Suppressor macrophage (primary cell): ENCODE measurements around the gene HLCS.

Experiments
- DNase-seq, 4 experiments: peaks; one replicate each; pipeline ENCODE4 v3.0.0-alpha.2; 2020 to 2022

Gene HLCS

GRCh38 chr21:36766511-36766910 is 200.0 kb downstream of the HLCS start:
- no peak for DNase-seq

GRCh38 chr21:36765229-36765628 is 201.2 kb downstream of the HLCS start:
- DNase-seq, result no peak

GRCh38 chr21:36763305-36763704 is 203.2 kb downstream of the HLCS start:
- DNase-seq, result no peak

GRCh38 chr21:36762642-36763041 is 203.8 kb downstream of the HLCS start:
- DNase-seq, result no peak

- no peak for DNase-seq
Measured at GRCh38 chr21:36761685-36762084, 204.8 kb downstream of the HLCS start.

GRCh38 chr21:36759348-36760083 is 207.0 kb downstream of the HLCS start:
- no peak for DNase-seq

GRCh38 chr21:36757196-36757595 is 209.3 kb downstream of the HLCS start:
- no peak for DNase-seq

- DNase-seq, result peak in 1 of 4 experiments; percentile 36
Measured at GRCh38 chr21:36756527-36756926, 209.9 kb downstream of the HLCS start.

- DNase-seq, result no peak
Measured at GRCh38 chr21:36754241-36754898, 212.1 kb downstream of the HLCS start.

GRCh38 chr21:36753556-36753955 is 212.9 kb downstream of the HLCS start:
- DNase-seq, result no peak

- DNase-seq, result no peak
Measured at GRCh38 chr21:36751383-36751782, 215.1 kb downstream of the HLCS start.

GRCh38 chr21:36750576-36750959 is 215.9 kb downstream of the HLCS start:
- no peak for DNase-seq

GRCh38 chr21:36749935-36750575 is 216.4 kb downstream of the HLCS start:
- DNase-seq, result peak in 3 of 4 experiments; percentile 18 to 22 (median 19)

- DNase-seq, result peak; percentile 25 to 78 (median 46)
Measured at GRCh38 chr21:36747815-36748383, 218.6 kb downstream of the HLCS start.

- DNase-seq, result no peak
Measured at GRCh38 chr21:36747041-36747814, 219.2 kb downstream of the HLCS start.

- no peak for DNase-seq
Measured at GRCh38 chr21:36745459-36745858, 221.0 kb downstream of the HLCS start.

- no peak for DNase-seq
Measured at GRCh38 chr21:36744560-36745231, 221.8 kb downstream of the HLCS start.

- no peak for DNase-seq
Measured at GRCh38 chr21:36744190-36744559, 222.3 kb downstream of the HLCS start.

GRCh38 chr21:36743446-36743845 is 223.0 kb downstream of the HLCS start:
- DNase-seq, result no peak

- DNase-seq, result no peak
Measured at GRCh38 chr21:36743008-36743407, 223.5 kb downstream of the HLCS start.

GRCh38 chr21:36741506-36741905 is 225.0 kb downstream of the HLCS start:
- no peak for DNase-seq

- DNase-seq, result no peak
Measured at GRCh38 chr21:36738489-36739126, 227.9 kb downstream of the HLCS start.
